ENCODE results near the gene PDK2.

PDK2 gene

DNA sequence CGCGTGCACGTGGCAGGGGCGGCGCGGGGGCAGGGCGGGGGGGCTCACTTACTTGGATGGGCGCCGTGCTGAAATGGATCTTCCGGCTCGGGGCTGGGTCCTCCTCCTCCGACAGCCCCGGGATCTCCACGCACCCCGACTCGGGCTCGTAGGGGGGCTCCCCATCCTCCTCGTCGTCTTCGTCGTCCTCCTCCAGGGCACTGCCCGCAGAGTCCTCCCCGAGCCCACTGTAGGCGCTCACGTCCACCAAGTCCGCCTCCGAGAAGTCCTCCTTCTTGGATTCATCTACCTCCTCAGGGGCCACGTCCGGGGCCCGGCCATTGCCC lies 53.9 kb downstream of the PDK2 start:
- CTCF ChIA-PET: interaction anchor here (0.9 to 1.5 kb wide), 4 partner anchors 12 to 55 kb away, joined by 3 to 5 read pairs (median 3); no protein-coding TSS in a partner anchor

DNA sequence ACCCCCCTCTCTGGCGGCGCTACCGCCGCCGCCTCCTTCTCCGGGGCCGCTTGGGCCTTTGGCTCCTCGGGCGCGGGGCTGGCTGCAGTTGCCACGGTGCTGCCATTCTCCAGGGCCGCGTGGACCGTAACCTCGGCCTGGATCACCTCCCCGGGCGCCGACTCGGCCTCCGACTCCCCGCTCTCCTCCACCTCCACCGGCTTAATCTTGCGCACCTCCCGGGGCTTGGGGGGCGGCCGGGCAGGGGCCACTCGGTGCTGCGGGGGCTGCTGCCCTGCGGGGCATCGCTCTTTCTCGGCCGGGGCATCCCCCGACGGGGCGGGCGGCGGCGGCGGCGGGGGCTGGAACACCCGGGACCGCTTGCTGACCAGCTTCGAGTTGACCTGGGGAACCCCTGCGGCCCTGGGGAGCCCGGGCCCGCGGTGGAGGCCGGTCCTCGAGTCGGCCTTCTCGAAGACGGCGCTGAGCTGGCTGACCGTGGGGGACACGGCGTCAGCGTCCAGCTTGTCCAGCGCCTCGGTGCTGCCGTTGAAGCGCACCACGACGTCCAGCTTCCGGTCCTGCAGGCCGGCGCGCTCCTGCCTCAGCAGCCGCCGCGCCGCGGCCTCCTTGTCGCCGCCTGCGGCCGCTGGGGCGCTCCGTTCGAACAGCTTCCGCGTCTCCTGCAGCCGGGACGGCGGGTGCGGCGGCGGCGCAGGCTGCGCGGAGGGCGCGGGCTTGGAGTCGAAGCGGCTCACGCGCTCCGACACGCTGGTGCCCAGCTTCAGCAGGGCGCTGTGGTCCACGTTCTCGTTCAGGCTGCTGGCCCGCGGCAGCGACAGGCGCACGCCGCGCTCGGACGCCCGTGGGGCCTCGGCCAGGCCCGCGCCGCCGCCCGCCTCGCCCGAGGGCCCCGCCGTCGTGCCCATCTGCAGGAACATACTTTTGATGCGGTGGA lies 54.5 kb downstream of the PDK2 start:
- CTCF ChIA-PET: interaction anchor here (0.9 to 1.5 kb wide), 4 partner anchors 11 to 56 kb away, joined by 3 to 5 read pairs (median 3); no protein-coding TSS in a partner anchor
- TF ChIP-seq FOXK2 (IDR thresholded peaks at IDR 0.05) (no peak), CTBP1 (IDR thresholded peaks at IDR 0.05; ENCODE audit: borderline replicate concordance) (no peak), L3MBTL2 (conservative IDR thresholded peaks at IDR 0.05) (0 out of 2 replicates have a peak, but pooled peaks have one; percentile 8)
- peak; percentile 54 for DNase-seq (ENCODE audit: extremely low spot score)
- POLR2A ChIA-PET: interaction anchor here (0.9 to 2.7 kb wide), 5 partner anchors 11 to 55 kb away, joined by 3 to 25 read pairs (median 3); no protein-coding TSS in a partner anchor

More for the DNA sequence above, 53.9 kb downstream of the PDK2 start:
- DNase-seq (ENCODE audit: extremely low spot score): no peak
- TF ChIP-seq BHLHE40 (IDR thresholded peaks at IDR 0.05; ENCODE audit: borderline replicate concordance) (no peak), HDGF (IDR thresholded peaks at IDR 0.05; ENCODE audit: borderline replicate concordance) (no peak), L3MBTL2 (conservative IDR thresholded peaks at IDR 0.05) (peak; percentile 26; the same call in 1 of the 2 replicates), SP1 (IDR thresholded peaks at IDR 0.05) (no peak), NFRKB (IDR thresholded peaks at IDR 0.05) (no peak), ARNT (IDR thresholded peaks at IDR 0.05) (no peak), ELF4 (IDR thresholded peaks at IDR 0.05) (no peak)
- POLR2A ChIA-PET: interaction anchor here (2.7 kb wide), 1 partner anchor 12 kb away, joined by 25 read pairs; no protein-coding TSS in a partner anchor

DNA sequence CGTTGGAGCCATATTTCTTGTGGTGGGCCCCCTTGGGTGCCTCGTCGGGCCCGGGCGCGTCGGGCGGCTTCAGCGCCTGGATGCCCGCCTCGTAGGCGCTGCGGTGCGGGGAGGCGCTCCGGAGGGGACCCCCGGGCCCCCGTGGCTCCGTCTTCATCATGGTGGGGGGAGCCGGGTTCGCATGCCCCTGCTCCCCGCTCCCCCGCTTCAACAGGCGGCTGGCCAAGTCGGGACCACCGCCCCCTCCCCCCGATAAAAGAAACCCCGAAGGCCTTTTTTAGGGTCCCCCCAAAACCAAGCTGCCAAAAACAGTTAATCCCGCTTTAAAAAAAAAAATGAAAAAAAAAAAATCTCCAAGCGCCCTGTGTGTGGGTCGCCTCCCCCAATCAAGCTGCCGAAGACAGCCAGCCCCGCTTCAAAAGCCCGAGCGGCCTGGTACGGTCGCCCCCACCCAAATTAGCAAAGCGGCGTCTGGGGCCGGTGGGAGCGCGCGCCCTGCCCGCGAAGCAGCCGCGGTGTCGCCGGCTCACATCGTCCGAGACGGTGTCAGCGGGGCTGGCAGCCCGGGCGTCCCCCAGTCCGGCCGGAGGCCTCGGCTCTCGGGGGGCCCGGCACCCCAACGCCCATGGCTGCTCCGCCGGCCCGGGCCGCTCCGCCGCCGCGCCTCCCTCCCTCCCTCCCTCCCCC lies 55.3 kb downstream of the PDK2 start, which contains the start of gene PPP1R9B:
PPP1R9B (minus strand) TSS at position 324 of the 687 bp plus-strand sequence; CDS start at position 160, 164 bp downstream.
- ChIA-PET CTCF (interaction anchor here (1.1 to 2.8 kb wide), 5 partner anchors 10 to 57 kb away, joined by 3 to 34 read pairs (median 5); no protein-coding TSS in a partner anchor), POLR2A (interaction anchor here (0.6 to 2.7 kb wide), 13 partner anchors 8 to 247 kb away, joined by 3 to 98 read pairs (median 4); partner anchors contain the start of genes LRRC59 and PDK2)
- no peak for TF ChIP-seq FOXK2 (IDR thresholded peaks at IDR 0.05)
- TF ChIP-seq ZNF384 (IDR thresholded peaks at IDR 0.05): no peak
- TF ChIP-seq CTBP1 (IDR thresholded peaks at IDR 0.05; ENCODE audit: borderline replicate concordance): no peak
- no peak for TF ChIP-seq FOXA1 (IDR thresholded peaks at IDR 0.05)
- TF ChIP-seq ELF4 (IDR thresholded peaks at IDR 0.05): no peak
- TF ChIP-seq ARNT (IDR thresholded peaks at IDR 0.05): no peak
- no peak for TF ChIP-seq L3MBTL2 (conservative IDR thresholded peaks at IDR 0.05)
- TF ChIP-seq, protein P1, sequence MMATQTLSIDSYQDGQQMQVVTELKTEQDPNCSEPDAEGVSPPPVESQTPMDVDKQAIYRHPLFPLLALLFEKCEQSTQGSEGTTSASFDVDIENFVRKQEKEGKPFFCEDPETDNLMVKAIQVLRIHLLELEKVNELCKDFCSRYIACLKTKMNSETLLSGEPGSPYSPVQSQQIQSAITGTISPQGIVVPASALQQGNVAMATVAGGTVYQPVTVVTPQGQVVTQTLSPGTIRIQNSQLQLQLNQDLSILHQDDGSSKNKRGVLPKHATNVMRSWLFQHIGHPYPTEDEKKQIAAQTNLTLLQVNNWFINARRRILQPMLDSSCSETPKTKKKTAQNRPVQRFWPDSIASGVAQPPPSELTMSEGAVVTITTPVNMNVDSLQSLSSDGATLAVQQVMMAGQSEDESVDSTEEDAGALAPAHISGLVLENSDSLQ (IDR thresholded peaks at IDR 0.05): no peak
- no peak for TF ChIP-seq BHLHE40 (IDR thresholded peaks at IDR 0.05; ENCODE audit: borderline replicate concordance)
- TF ChIP-seq SUZ12 (IDR thresholded peaks at IDR 0.05): no peak
- TF ChIP-seq LEF1 (IDR thresholded peaks at IDR 0.05; ENCODE audit: borderline replicate concordance): no peak
- no peak for TF ChIP-seq TARDBP (IDR thresholded peaks at IDR 0.05)
- no peak for TF ChIP-seq NFRKB (IDR thresholded peaks at IDR 0.05)
- no peak for TF ChIP-seq FOXM1 (IDR thresholded peaks at IDR 0.05; ENCODE audit: borderline replicate concordance)
- no peak for TF ChIP-seq SP1 (IDR thresholded peaks at IDR 0.05)
- TF ChIP-seq HDGF (IDR thresholded peaks at IDR 0.05; ENCODE audit: borderline replicate concordance): no peak

DNA sequence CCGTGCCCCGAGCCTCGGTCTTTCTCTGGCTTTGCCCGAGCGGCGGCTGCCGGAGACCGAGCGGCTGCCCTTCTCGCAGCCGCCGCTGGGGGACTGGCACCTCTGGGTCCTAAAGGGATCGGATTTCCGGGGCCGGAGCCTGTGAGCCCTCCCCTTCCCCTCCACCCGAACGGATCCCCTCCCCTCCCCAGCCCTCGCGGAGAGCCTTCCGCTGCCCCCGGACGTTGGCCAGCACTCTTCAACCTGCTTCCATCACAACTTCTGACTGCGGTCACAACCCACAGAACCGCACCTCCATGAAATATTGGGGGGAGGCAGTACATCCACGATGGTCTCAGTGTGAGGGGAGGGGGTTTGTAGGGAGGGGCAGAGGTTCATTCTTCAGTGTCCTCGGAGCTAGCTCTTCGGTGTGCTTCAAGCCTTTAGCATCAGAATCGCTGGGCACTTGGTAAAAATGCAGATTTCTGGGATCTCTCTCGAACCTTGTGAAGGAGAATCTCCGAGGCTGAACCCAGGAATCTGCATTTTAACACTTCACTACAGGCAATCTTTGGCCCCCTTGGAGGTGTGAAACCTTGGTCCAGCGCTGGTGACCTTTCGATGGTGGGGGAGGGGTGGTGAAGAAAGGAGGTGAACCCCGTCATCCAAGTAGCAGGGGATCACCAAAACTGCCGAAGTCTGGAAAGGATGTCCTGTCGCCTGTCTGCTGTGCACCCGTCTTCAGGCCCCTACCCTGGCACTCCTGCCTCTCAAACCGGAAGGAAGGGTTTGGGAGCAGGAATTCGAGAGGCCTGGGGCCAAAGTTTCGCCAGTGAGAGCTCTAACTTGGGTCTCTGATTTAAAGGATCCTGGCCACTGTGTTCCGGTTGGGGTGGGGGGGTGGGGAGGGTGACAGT lies 56.1 kb downstream of the PDK2 start:
- ChIA-PET POLR2A (interaction anchor here (0.6 to 2.5 kb wide), 33 partner anchors 9 to 246 kb away, joined by 3 to 98 read pairs (median 5); partner anchors contain the start of genes LRRC59, PDK2 and SGCA), CTCF (interaction anchor here (0.9 to 2.8 kb wide), 7 partner anchors 10 to 57 kb away, joined by 3 to 34 read pairs (median 8); no protein-coding TSS in a partner anchor)
- TF ChIP-seq FOXM1 (IDR thresholded peaks at IDR 0.05; ENCODE audit: borderline replicate concordance): peak; percentile 73; the same call in 1 of the 2 replicates
- no peak for TF ChIP-seq ZNF384 (IDR thresholded peaks at IDR 0.05)
- no peak for TF ChIP-seq LEF1 (IDR thresholded peaks at IDR 0.05; ENCODE audit: borderline replicate concordance)
- peak; percentile 93 for DNase-seq (ENCODE audit: extremely low spot score)

More for the DNA sequence above, 55.3 kb downstream of the PDK2 start, which contains the start of gene PPP1R9B:
- no peak for DNase-seq (ENCODE audit: extremely low spot score)

DNA sequence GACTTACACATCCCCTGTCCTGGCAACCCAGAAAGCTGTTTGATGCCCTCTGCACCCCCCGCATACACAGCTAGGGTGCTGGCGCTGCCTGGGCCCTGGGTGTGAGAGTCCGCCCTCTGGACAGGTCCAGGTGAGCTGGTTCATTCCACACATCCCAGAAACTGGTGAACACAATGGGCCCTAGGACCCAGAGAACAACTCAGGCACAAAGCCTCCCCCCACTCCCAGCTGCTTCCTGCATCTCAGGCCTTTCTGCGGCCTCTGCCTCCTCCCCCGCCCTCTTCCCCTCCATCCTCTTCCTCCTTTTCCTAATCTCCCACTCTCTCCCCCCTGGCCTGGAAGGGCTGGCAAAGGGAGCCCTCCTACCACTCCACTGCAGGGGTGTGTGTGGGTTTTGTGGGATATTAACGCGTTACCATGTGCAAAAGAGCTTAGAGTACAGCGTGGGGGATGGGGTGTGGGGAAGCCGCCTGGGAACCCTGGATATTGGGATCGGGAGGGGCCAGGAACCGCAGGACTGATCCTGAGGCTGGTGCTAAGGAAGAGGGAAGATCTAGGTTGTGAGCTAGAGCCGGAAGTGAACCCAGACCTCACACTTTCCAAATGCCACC lies 56.9 kb downstream of the PDK2 start:
- POLR2A ChIA-PET: interaction anchor here (0.6 to 2.5 kb wide), 32 partner anchors 9 to 173 kb away, joined by 3 to 98 read pairs (median 6); partner anchors contain the start of genes PDK2 and SGCA
- CTCF ChIA-PET: interaction anchor here (0.9 to 2.8 kb wide), 9 partner anchors 9 to 58 kb away, joined by 3 to 34 read pairs (median 6); no protein-coding TSS in a partner anchor
- no peak for TF ChIP-seq ARNT (IDR thresholded peaks at IDR 0.05)
- TF ChIP-seq ZNF384 (IDR thresholded peaks at IDR 0.05): no peak
- TF ChIP-seq CTBP1 (IDR thresholded peaks at IDR 0.05; ENCODE audit: borderline replicate concordance): peak; percentile 65; the same call in 1 of the 2 replicates
- no peak for TF ChIP-seq FOXA1 (IDR thresholded peaks at IDR 0.05)
- no peak for TF ChIP-seq TARDBP (IDR thresholded peaks at IDR 0.05)
- TF ChIP-seq SP1 (IDR thresholded peaks at IDR 0.05): no peak
- TF ChIP-seq HDGF (IDR thresholded peaks at IDR 0.05; ENCODE audit: borderline replicate concordance): peak; percentile 39; the same call in 1 of the 2 replicates
- TF ChIP-seq FOXM1 (IDR thresholded peaks at IDR 0.05; ENCODE audit: borderline replicate concordance): peak; percentile 96
- TF ChIP-seq LEF1 (IDR thresholded peaks at IDR 0.05; ENCODE audit: borderline replicate concordance): no peak
- no peak for TF ChIP-seq BHLHE40 (IDR thresholded peaks at IDR 0.05; ENCODE audit: borderline replicate concordance)
- TF ChIP-seq NFRKB (IDR thresholded peaks at IDR 0.05): no peak
- TF ChIP-seq, protein P1 (IDR thresholded peaks at IDR 0.05): no peak
- TF ChIP-seq SUZ12 (IDR thresholded peaks at IDR 0.05): no peak
- TF ChIP-seq FOXK2 (IDR thresholded peaks at IDR 0.05): no peak
- no peak for TF ChIP-seq ELF4 (IDR thresholded peaks at IDR 0.05)
- TF ChIP-seq L3MBTL2 (conservative IDR thresholded peaks at IDR 0.05): peak; percentile 41
- DNase-seq (ENCODE audit: extremely low spot score): peak; percentile 80

All from HEK293T (cell line).